CD4-positive, alpha-beta T cell treated with Interleukin-21 for 1 hour (primary cell): ENCODE measurements around the gene KATNAL2.
"Not testable (repeated sequence)": the region's sequence is repeated elsewhere in the genome, so short reads cannot be mapped to it uniquely, and the experiment has no call there.

Experiments used
- DNase-seq: peaks from one replicate; pipeline ENCODE4 v3.0.0-alpha.2; 2020

The KATNAL2 gene

DNA sequence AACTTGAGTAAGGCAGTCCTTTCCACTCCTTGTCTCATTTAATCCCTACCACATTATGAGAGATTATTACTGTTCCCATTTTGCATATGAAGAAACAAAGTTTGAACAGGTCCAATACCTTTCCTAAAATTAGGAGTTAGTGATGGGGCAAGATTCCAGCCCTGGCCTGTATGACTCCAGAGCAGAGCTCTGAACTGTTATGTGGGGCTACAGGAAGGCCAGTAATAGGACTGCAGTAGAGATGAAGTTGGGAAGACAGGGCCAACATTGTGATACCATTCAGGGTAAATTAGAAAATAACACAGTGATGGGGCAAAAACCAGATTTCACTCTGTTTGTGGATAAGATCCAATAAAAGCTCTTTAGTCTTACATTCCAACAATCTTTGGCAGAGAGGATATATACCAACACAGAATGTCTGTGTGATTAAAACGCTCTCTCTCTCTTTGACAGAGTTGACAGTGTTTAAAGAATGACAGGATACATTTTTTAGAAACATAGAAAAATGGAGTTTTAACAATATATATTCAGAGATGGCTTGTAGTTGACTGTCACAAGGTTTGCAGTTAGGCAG lies 22.7 kb downstream of the KATNAL2 start:
- DNase-seq = no peak

DNA sequence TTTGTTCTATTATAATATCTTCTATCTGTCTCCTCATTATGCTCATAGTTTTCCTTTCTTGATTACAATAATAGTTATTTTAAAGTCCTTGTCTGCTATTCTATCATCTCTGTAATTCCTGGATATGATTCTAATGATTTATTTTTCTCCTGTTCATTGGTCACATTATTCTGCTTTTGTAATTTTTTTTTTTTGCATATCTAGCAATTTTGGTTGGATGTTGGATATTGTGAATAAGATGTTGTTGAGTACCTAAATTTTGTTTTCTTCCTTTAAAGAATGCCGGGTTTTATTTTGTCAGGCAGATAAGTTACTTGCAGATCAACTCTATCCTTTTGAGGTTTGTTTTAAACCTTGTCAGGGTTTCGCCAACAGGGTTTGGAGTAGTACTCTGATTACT lies 25.2 kb downstream of the KATNAL2 start:
- DNase-seq = no peak

DNA sequence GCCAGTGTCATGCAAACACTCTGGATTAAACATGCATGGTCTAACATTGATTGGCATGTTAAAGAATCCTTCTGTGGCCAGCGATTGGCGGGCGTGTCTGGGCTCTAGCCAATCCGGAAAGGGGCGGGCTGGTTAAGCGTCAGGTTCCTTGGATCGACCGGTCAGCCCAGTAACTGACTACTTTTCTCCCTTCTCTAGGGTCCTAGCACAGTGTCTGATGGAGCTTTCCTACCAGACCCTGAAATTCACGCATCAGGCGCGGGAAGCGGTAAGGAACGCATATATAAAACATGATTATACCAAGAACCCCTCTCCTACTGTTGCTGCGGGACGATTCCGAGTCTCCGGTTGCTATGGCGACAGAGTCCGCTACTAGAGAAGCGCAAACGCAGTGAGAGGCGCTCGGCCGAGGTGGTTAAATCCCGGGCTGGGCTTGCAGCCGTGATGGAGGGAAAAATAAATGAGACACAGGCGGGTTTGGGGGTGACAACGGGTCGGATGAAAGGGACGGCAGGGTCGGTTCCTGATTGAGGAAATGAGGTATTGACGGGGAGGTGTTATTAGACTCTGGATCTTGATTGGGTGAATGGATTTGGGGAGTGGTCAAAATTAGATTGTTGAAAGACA lies 29.4 kb downstream of the KATNAL2 start:
- peak; percentile 60 for DNase-seq

DNA sequence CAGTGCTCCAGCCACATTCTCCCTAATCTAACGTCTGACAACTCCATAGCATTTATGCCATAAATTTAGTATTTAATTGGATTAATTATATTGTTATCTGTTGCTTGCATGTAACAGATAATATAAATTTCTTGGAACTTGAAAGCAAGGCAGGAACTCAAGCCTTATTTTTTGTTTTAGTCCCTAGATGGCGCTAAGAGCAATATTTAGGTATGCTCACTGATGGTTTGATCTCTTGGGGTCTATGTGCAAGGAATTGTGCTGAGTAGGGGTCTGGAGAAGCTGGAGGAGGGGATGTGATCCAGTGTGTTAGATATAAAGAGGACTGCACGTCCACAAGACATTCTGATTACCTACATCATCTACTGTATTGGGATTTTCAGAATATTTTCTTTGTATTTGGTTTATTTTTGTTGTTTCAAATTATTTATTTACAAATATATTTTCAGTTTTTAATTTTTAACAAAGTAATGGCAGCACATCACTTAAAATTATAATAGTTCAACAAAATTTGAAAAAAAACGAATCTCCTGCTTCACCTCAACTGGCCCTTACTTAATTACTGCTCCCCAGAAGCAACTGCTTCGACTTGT lies 32.8 kb downstream of the KATNAL2 start:
- DNase-seq = no peak

DNA sequence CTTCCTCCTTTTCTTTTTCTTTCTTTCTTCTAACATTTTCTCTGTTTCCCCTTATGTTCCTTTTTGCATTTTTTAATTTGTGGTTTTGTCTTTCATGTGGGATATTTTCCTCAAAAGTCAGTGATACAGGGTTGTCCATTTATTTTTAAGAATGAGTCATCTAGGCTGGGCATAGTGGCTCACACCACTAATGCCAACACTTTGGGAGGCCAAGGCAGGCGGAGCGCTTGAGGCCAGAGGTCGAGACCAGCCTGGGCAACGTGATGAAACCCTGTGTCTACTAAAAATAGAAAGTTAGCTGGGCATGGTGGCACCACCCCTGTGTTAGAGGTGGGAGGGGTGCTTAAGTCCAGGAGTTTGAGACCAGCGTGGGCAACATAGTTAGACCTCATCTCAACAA lies 35.8 kb downstream of the KATNAL2 start:
- no peak for DNase-seq

DNA sequence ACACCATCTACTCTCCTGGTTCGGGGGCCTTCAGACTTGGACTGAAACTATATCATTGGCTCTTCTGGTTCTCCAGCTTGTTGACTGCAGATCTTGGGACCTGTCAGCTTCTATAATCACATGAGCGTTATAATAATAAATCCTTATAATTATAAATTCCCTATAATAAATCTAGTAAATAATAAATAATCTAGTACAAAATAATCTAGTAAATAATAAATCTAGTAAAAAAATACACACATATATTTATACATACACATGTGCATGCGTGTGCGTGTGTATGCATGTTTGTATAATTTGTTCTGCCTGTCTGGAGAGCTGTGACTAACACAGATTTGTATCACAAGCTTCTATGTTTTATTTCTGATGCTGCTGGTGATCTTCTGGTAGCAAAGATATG lies 40.8 kb downstream of the KATNAL2 start:
- no peak for DNase-seq

DNA sequence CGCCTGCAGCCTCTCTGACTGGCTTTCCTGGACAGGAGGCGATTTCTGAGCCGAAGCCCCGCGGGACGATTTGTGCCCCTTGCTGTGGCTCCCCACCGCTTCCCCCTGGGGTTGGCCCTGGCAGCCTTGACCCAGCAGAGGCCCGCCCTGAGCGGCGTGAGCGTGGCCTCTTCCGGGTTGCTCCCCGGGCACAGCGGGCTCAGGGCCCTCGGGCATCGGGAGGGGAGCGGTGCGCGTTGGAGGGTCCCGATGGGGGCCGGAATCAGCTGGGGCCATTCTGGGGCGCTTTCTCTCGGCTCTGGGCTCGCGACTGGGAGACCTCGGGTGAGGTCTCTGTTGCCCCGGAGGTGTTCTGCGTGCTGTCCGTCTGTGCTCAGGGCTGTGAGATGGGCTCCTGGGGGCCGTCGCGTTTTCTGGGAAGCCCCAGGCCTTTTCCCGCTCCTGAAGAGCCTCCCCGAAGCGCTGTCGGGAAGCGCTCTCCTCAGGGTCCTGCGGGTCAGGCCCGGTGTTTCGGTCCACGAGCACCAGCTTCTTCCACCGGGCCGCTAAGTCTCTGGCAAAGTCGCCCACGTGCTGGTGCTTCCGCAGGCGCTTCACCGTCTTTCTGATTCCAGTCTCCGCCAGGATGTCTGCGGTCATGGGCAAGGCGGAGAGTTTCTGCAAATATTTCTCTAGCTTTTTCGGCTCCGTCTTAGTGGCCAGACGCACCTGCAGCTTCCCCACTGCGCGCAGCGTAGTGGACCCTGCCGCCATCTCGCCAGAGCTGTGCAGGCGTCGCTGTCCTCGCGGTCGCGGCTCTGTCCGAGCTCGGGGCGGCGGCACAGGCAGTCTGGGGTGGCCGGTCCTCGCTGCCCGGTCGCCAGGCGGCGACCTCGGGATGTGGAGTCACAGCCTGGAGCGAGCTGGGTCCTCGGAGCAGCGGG lies 46.5 kb downstream of the KATNAL2 start:
- DNase-seq = not testable (repeated sequence)

DNA sequence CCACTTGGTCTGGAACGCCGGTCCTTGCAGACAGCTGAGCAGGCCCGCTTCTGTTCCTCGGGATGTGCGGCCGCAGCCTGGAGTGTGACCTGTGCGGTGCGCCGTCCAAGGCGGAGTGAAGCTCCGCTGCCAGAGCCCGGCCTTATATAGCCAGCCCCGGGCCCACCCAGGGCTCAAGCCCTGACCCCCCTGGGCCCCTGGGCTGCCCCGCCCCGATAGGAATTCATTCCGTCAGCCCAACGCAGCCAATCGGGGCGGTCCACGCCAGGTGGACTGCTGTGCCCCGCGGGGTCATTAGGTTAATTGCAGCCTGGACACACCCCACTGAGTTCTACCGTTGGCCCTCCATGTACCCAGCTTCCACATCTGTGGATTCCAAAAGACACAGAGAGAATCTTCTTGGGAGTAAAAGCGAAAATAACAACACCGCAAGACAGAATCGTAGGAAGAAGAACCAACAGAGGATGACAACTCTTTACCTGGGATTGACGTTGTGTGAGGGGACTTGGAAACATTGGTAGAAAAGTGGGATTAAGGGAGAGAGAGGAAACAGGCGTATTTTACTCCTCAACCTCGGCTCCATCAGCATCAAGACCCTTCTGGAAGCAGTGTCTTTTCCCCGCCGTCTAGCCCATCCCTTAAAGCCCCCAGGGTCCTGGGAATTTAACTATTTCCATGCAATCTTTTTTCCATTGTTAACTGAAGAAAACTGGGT lies 47.3 kb downstream of the KATNAL2 start:
- DNase-seq = not testable (repeated sequence)

DNA sequence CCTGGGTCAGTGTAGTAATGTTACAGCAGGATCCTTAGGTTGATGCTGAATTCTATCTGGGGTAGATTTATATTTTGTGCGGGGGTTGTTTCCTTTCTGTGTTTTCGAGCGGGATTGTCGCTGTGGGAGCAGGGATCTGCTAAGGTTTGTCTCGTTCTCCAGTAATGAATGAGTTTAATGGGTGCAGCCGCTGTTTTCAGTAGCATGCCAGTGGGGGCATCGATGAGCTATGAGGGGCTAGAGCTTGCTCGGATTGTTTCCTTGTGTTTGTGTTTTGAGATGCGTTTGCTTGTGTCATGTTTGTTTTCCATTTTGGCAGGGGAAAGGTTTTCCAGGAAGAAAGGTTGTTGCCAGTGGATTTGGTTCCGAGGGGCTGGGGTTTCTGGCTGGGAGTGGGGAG lies 48.9 kb downstream of the KATNAL2 start:
- not testable (repeated sequence) for DNase-seq

DNA sequence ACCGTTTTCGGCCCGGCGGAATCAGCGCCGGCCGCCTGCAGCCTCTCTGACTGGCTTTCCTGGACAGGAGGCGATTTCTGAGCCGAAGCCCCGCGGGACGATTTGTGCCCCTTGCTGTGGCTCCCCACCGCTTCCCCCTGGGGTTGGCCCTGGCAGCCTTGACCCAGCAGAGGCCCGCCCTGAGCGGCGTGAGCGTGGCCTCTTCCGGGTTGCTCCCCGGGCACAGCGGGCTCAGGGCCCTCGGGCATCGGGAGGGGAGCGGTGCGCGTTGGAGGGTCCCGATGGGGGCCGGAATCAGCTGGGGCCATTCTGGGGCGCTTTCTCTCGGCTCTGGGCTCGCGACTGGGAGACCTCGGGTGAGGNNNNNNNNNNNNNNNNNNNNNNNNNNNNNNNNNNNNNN lies 52.1 kb downstream of the KATNAL2 start:
- not testable (repeated sequence) for DNase-seq

DNA sequence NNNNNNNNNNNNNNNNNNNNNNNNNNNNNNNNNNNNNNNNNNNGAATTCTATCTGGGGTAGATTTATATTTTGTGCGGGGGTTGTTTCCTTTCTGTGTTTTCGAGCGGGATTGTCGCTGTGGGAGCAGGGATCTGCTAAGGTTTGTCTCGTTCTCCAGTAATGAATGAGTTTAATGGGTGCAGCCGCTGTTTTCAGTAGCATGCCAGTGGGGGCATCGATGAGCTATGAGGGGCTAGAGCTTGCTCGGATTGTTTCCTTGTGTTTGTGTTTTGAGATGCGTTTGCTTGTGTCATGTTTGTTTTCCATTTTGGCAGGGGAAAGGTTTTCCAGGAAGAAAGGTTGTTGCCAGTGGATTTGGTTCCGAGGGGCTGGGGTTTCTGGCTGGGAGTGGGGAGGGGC lies 102.5 kb downstream of the KATNAL2 start:
- not testable (repeated sequence) for DNase-seq

DNA sequence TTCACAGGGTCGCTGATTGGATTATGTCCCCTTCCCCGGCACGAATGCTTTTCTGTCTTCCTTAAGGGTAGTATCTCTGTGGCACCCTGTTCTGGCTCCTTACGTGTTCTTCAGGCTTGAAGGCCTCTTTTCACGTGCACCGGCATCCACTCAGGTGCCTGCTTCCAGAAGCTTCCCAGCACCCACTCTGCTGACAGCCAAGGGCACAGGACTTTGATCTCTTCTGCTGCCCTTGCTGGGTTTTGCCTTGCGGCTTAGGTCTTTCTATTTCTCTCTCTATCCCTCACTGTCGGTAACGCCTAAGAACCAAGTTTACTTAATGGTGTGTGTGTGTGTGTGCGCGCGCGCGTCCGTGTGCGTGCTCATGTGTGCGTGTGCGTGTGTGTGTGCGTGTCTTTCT lies 103.4 kb downstream of the KATNAL2 start:
- DNase-seq = not testable (repeated sequence)

DNA sequence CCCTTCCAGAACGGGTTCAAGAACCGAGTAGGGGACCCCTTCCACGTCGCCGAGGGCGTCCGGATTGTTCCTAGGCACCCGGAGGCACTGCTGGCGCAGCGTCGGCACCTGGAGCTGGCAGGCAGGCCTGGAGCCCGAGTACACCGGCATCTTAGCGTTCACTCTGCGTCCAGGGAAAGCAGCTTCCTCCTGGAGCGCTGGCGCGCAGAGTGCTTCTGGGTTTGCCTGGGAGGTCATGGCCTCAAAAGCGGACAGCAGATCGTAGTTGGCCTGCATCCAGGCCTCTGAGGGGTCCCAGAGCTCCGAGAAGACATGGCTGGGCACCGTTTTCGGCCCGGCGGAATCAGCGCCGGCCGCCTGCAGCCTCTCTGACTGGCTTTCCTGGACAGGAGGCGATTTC lies 105.4 kb downstream of the KATNAL2 start:
- DNase-seq = not testable (repeated sequence)

DNA sequence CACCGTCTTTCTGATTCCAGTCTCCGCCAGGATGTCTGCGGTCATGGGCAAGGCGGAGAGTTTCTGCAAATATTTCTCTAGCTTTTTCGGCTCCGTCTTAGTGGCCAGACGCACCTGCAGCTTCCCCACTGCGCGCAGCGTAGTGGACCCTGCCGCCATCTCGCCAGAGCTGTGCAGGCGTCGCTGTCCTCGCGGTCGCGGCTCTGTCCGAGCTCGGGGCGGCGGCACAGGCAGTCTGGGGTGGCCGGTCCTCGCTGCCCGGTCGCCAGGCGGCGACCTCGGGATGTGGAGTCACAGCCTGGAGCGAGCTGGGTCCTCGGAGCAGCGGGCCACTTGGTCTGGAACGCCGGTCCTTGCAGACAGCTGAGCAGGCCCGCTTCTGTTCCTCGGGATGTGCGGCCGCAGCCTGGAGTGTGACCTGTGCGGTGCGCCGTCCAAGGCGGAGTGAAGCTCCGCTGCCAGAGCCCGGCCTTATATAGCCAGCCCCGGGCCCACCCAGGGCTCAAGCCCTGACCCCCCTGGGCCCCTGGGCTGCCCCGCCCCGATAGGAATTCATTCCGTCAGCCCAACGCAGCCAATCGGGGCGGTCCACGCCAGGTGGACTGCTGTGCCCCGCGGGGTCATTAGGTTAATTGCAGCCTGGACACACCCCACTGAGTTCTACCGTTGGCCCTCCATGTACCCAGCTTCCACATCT lies 106.5 kb downstream of the KATNAL2 start:
- DNase-seq = not testable (repeated sequence)

DNA sequence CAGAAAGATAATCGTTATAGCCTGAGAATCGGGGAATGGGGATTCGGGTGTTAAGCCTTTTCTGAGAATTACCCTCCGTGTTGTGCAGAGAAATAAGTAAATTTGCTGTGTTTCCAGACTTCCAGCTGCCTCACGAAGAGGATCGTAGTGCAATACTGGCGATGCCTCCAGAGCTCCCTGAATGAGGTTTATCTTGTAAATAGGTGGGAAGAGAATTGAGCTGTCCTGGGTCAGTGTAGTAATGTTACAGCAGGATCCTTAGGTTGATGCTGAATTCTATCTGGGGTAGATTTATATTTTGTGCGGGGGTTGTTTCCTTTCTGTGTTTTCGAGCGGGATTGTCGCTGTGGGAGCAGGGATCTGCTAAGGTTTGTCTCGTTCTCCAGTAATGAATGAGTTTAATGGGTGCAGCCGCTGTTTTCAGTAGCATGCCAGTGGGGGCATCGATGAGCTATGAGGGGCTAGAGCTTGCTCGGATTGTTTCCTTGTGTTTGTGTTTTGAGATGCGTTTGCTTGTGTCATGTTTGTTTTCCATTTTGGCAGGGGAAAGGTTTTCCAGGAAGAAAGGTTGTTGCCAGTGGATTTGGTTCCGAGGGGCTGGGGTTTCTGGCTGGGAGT lies 108.3 kb downstream of the KATNAL2 start:
- not testable (repeated sequence) for DNase-seq

DNA sequence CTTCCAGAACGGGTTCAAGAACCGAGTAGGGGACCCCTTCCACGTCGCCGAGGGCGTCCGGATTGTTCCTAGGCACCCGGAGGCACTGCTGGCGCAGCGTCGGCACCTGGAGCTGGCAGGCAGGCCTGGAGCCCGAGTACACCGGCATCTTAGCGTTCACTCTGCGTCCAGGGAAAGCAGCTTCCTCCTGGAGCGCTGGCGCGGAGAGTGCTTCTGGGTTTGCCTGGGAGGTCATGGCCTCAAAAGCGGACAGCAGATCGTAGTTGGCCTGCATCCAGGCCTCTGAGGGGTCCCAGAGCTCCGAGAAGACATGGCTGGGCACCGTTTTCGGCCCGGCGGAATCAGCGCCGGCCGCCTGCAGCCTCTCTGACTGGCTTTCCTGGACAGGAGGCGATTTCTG lies 111.3 kb downstream of the KATNAL2 start:
- not testable (repeated sequence) for DNase-seq

DNA sequence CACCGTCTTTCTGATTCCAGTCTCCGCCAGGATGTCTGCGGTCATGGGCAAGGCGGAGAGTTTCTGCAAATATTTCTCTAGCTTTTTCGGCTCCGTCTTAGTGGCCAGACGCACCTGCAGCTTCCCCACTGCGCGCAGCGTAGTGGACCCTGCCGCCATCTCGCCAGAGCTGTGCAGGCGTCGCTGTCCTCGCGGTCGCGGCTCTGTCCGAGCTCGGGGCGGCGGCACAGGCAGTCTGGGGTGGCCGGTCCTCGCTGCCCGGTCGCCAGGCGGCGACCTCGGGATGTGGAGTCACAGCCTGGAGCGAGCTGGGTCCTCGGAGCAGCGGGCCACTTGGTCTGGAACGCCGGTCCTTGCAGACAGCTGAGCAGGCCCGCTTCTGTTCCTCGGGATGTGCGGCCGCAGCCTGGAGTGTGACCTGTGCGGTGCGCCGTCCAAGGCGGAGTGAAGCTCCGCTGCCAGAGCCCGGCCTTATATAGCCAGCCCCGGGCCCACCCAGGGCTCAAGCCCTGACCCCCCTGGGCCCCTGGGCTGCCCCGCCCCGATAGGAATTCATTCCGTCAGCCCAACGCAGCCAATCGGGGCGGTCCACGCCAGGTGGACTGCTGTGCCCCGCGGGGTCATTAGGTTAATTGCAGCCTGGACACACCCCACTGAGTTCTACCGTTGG lies 112.4 kb downstream of the KATNAL2 start:
- DNase-seq = not testable (repeated sequence)

DNA sequence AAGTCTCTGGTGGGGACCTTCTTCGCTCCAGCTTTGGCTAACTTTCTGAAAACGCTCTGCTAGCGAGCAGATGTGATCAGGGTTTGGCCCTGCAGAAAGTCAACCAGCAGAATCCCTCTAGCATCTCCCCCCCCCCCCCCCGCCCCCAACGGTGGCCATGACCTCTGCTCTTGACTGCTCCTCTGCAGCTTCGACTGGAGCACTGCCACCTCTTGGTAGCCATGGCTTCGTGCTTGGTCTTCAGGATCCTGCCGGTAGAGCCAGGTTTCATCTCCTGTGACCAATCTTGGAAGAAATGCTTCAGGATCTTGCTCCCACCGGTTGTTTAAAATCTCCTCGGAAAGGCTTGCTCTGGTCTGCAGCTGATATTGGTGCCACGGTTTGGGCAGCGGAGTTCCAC lies 113.5 kb downstream of the KATNAL2 start:
- not testable (repeated sequence) for DNase-seq

DNA sequence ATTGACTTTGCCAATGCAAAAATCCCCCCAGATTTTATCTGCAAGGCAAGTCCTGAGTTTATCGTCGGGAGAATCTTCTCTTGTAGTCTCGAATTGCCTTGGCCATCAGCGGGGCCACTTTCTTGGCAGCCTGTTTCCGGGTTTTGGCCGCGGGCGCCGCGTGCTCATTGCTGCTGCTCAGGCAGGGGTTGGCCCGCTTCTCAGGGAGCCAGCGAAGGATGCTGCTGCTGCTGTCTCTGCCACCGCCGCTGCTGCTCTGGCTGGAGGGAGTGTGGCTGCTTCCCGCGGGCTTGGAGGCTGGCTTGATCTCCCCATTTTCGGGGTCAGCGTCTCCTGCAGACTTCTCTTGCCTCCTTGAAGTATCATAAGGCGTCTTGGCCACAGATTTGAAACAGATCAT lies 115.5 kb downstream of the KATNAL2 start:
- DNase-seq = no peak

DNA sequence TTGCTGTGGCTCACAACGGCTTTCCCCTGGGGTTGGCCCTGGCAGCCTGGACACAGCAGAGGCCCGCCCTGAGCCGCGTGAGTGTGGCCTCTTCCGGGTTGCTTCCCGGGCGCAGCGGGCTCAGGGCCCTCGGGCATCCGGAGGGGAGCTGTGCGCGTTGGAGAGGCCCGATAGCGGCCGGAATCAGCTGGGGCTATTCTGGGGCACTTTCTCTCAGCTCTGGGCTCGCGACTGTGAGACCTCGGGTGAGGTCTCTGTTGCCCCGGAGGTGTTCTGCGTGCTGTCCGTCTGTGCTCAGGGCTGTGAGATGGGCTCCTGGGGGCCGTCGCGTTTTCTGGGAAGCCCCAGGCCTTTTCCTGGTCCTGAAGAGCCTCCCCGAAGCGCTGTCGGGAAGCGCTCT lies 117.2 kb downstream of the KATNAL2 start:
- DNase-seq = not testable (repeated sequence)

DNA sequence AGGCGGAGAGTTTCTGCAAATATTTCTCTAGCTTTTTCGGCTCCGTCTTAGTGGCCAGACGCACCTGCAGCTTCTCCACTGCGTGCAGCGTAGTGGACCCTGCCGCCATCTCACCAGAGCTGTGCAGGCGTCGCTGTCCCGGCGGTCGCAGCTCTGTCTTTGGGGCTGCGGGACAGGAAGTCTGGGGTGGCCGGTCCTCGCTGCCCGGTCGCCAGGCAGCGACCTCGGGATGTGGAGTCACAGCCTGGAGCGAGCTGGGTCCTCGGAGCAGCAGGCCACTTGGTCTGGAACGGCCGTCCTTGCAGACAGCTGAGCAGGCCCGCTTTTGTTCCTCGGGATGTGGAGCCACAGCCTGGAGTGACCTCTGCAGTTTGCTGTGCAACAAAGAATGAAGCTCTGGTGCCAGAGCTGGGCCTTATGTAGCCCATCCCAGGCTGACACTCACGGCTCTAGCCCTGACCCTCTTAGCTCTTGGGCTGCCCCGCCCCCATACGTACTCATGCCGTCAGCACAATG lies 117.8 kb downstream of the KATNAL2 start, which contains the start of gene ELOA2:
TSS of gene ELOA2 (minus strand) at position 466 of the 516 bp plus-strand sequence. CDS start at position 109, 357 bp downstream.
- no peak for DNase-seq
